Measurements from ENCODE around the gene BMPR2.

Gene BMPR2

DNA sequence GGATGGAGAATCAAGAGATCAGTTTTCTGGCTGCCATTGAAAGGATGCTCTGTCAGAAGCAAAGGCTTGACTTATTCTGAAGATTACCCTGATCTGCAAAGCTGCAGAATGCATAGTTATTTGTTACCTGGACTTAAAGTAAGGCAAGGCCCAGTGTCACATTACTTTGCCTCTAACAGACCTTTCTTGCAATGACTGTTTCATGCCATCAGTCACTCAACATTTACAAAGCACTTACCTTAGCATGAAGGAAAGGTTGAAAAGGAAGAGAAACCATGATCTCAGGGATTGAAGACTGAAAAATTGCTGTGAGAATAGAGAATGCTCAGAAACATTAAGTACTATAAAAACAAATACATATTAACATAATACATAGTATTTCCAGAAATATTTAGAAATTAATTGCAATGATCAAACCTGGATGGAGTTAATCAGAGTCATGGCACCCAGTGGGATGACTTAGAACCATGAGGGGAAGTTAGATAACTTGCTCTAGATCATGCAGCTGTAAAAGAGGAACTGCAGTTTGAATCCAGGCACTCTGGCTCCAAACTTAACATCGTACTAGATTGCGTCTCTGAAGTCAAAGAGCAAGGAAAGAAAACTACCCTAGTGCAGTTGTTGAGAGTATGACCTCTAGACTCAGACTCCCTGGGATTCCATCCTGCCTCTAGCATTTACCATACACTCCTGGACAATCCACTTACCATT lies 232.2 kb downstream of the BMPR2 start:
- no peak for DNase-seq

DNA sequence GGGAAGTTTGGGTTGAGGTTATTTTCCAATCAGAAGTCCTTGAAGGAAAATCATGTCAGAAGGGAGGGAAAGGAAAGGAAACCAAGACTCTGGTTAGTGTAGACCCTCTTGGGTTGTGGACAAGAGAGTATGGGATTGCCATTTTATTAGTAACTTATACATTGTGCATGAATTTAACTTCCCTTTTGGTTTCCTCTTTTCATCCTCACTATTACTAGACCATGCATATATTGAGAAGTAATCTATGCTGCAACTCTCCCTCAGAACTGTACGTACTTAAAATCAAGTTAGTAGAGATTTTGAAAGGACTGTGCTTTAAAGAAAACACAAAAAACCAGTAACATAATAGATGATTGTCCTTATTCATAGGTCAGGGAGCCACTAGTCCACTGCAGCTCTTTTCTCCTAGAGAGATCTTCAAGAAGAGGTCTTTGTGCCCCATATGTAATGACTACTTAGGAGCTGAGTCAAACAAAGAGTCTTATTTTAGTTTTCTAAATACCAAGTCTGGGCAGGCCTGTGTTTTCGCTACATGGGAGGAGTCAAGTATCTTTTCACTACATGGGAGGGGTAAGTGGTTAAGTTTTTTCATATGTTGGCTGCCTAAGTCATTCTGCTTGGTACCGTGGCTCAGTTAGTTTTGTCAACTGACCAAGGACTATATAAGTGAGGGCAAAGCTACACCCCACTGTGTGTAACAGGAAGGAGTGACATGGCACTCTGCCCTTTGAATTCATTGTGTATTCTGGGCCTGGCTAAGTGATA lies 233.4 kb downstream of the BMPR2 start:
- DNase-seq, result no peak

DNA sequence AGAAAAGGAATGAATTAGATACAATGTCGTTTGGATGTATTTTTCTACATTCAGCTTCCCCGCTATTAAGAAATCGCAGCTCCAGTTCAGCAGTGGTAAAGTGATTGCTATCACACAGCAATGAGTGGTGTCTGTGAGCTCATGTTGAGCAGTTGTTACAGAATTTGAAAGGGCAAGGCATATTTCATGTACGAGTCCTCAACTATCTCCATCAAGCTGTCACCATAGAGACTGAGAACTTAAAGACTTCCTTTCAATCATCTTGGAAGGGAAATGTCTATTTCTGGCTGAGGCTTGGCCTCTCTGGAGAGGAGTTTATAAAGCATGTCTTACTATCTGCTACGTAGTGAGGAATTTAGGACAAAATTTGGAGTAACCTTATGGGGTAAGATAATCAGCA lies 234.3 kb downstream of the BMPR2 start:
- DNase-seq, result no peak

DNA sequence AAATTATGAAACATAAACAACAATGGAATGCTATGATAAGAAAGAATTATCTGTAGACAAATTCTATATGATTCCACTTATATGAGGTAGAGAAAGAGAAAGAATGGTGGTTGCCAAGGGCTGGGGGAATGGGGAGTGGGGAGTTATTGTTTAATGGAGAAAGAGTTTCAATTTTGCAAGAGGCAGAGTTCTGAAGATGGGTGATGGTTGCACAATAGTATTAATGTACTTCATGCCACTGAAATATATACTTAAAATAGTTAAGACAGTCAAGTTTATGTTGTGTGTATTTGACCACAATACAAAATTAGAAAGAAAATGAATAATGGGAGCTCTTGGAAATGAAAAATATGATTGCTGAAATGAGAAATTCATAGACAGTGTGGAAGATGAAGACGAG lies 236.0 kb downstream of the BMPR2 start:
- DNase-seq, result no peak

DNA sequence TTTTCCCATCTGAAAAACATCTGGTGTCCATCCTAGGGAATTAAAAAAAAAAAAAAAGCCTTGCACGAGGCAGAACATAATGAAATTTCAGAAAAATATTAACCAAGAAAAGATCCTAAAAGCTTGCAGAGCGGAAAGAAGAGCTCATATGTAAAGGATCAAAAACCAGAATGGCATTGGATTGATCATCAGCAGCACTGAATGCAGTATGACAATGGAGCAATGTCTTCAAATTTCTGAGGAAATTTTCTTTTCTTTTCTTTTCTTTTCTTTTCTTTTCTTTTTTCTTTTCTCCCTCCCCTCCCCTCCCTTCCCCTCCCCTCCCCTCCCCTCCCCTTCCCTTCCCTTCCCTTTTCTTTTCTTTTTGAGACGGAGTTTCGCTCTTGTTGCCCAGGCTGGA lies 237.4 kb downstream of the BMPR2 start:
- no peak for DNase-seq

Data from activated CD4-positive, alpha-beta T cell treated with anti-CD3 and anti-CD28 coated beads, Interleukin-2, amount 50 U/mL, for 48 hours (primary cell).